ENCODE data around the gene SMAD9.

Gene SMAD9

DNA sequence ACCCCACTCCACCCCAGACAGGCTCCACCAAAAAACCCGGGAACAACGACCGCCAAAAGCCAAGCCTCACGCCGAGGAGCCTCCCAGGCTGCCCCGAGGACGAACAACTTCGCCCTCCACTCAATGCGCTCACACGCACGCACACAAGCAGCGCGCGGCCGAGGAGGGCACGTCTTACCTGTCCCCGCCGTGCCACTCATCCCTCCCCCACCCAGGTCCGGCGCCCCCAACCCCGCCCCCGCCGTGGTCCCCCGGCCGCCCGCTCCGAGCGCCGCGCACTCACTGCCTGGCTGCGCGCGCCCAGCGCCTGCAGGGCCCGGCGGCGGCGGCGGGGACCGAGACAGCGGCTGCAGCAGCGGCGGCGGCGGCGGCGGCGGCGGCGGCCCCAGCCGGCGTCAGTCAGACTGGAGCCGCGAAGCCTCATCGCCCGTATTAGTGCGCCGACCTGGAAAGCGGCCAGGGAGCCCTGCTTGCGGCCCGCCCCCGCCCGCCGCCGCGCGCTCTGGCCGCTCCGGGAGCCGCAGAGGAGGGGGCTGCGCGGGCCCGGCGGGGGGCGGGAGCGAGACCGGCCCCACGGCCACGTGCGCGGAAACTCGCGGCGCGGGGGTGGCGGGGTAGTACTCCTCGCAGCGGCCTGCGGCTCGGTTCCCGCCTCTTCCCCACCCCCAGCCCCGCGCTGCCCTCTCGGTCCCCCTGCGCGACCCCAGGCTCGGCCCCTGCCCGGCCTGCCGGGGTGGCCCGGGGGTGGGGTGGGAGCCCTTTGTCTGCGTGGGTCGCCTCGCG, at the start of gene SMAD9:
Gene SMAD9 (minus strand): TSS at position 406 of the 783 bp plus-strand sequence. CDS start 40,549 bp downstream, outside the sequence.
- DNase-seq = no peak

DNA sequence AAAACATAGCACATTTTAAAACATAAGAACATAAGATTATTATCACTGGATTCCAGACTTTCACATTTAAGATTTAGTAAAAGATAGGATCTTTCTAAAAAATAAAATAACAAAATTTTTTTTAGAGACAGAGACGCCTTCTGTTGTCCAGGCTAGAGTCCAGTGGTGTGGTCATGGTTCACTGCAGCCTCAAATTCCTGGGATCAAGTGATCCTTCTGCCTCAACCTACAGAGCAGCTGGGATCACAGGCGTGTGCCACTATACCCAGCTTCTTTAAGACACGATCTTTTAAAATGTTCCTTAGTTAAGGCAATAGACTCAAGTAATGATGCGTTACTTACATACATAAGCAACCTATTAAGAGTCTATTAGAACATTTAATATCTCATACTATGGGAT, 46.4 kb upstream of the SMAD9 start:
- no peak for DNase-seq

DNA sequence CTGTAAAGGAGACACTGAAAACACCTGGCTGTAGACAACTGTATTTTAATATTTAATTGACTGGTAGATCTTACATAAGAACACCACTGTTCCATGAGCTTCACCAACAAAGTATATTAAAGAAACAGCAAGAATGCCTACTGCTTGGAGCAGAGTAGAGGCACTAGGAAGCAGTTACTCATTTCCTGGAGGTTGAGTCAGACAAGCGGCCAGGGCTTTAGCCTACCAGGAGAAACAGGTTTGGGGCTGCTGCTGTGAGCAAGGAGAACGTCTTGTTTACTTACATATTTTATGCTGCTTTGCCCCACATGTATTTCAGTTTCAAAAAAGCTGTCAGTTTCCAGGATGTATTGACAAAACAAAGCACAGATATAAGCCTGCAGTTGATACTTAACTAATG, 45.7 kb upstream of the SMAD9 start:
- DNase-seq = no peak

DNA sequence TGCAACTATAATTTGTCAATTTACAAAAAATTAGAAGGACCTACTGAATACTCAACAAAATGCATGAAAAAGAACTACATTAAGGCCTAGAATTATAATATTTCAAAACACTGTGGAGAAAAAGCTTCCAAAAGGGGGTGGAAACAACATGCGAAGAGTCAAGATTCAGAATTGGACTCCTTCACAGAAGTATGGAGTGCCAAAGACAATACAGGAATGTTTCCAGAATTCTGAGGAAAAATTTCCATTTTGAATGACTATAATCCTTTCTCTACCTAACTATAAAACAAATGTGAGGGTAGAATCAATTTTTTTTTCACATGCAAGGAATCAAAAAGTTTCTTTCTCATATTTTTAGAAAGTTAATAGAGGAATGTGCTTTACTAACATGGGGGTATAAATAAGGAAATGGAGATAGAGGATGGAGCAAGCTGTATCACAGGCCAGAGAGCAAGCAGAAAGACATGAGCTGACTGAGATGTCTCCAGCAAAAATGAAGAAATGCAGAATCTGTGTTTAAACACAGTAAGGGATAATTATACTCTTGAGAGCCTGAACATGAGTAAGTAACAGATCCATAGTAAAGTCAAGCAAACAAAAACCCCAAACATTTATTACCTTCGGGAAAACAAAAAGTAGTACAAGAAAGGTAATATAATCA, 39.5 kb upstream of the SMAD9 start:
- DNase-seq = no peak

DNA sequence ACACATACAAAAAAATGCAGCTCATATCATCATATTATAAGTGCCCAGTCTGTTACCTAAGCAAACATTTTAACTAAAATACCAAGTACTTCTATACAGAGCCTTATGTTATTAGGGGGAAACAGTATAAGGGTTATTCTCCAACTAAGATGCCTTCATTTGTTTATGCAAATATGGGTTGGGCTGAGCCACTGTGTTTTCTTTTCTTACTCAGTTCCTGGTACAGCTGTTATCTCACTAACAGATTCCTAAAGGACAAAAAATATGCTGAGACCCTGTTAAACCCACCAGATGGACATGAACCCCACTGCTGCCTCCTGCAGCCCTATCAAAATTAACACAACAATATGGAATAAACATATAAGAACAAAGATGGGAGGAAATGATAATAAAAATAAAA, 34.5 kb upstream of the SMAD9 start:
- DNase-seq = no peak

DNA sequence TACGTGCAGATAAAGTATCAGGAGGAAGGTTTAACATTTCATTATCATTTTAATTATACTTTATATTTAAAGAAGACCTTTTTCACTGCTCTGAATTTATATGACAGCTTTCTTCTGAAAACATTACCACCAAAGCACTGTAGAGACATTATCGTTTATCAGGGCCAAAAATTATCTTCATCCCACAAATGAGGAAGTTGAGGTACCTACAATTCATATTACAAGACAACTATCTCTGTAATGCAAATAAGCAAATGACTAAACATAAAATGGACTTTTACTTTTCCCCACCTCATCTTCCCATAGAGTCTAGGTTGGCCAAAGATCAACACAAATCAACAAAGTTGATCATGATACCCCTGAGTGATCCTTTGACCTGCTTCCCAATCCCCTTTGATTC, 30.9 kb upstream of the SMAD9 start:
- no peak for DNase-seq

DNA sequence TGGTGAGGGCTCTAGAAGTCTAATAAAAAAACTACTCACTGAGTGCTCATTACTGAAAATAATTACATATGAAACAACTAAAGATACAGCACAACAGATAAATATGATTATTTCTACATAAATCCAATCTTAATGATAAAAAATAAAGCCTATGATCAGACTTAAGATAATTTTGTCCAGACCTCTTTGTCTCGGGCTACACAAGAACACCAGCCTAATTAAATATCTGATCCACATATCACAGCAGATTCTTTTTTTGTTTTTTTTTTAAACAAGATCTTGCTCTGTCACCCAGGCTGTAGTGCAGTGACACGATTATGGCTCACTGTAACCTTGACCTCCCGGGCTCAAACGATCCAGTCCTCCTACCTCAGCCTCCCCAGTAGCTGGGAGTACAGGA, 30.3 kb upstream of the SMAD9 start:
- DNase-seq = no peak

DNA sequence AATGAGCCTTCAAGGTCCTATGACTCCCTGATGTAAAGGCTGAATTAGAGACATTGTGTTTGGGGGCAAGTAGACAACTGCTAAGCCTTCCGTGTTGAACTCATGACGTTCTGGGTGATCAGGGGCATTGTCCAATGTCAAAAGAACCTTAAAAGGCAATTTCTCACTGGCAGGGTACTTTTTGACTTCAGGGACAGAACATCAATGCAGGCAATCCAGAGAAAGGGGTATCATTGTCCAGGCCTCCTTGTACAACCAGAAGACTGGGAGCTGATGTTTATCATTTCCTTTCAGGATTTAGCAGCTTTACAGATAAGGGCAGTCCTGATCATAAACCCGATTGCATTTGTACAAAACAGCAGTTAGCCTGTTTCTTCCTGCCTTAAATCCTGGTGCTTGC, 25.0 kb upstream of the SMAD9 start:
- no peak for DNase-seq

DNA sequence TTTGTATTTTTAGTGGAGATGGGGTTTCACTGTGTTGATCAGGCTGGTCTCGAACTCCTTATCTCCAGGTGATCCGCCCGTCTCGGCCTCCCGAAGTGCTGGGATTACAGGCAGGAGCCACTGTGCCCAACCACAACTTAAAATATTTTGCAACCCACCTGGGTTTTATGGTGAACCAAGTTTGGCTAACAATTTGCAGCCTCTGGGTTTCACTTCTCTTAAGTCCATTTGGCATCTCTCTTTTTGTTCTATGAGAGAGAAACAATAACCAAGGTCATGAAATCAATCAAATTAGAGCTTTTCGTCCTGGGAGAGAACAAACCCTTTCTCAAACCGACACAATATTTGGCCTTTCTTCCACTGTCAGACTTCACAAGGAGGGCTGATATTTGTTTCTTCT, 5.6 kb upstream of the SMAD9 start:
- DNase-seq = no peak

DNA sequence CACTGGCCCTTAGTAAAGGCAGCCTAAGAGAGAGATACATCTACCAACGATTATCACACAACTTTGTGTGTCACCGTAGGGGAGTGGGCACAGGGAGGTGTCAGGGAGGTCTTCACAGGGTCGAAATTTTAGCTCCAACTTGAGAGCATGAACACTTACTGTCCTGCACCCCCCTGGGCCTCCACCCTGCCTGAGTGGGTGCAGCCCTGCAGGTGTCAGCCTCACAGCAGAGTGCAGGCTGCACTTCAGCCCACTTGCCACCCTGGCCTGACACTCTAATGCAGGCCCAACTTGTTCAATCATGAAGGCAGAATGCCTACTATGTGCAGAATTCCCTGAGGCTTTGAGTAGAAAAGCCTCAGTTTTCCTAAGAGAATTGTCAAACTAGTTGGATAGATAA, 4.0 kb upstream of the SMAD9 start:
- DNase-seq = no peak

DNA sequence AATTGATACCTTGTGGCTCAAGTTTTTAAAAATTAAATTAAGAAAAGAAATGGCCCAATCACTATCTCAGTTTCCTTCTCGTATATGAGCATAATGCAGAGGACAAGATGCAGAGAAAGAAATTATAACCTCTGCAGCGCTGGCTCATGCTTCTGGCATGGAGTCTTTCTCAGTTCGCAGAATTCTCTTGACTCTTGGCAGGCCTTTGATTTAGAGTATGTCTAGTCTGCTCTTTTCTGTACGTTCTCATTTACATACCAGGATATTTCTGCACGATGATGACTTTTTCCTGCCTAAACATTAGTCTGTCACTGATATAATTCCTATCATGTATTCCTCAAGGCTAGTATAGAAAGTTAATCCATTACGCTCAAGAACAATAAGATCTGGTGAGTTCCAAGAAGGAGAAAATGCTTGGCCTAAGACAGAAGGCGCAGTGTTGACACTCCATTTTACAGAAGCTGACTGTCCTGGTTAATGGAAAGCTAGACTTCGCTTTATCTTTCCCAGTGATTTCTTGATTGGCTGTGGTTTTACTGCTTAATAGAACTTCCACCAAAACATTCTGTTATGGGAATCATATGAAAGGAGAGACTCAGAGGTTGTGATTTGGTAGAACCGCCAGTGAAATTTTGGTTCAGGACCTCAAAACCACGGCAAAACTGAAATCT, 1.7 kb upstream of the SMAD9 start:
- no peak for DNase-seq

DNA sequence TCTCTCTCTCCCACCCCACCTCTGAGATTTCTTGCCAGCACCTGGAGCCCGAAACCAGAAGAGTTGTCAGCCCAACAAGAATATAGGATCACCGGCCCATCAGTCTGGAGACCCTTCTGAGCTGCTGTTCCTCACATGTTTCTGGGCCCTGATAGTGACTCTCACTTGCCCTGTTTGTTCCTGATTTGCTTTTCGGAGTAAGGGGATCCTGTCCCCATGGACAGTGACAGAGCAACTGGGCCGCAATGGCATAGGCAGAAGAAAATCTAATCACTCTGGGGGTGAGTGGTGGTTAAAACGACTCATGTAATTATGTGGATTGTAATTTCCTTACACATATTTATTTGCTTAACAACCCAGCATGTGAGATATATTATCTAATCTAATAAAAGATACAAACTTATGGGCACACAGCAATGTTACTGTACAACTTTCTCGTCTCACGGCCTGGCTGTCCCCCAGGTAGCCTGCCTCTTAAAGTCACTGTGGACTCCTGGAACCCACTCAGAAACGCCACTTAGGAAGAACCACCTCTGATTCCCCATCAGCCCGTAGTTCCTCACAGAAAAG, 663 bp upstream of the SMAD9 start:
- no peak for DNase-seq

DNA sequence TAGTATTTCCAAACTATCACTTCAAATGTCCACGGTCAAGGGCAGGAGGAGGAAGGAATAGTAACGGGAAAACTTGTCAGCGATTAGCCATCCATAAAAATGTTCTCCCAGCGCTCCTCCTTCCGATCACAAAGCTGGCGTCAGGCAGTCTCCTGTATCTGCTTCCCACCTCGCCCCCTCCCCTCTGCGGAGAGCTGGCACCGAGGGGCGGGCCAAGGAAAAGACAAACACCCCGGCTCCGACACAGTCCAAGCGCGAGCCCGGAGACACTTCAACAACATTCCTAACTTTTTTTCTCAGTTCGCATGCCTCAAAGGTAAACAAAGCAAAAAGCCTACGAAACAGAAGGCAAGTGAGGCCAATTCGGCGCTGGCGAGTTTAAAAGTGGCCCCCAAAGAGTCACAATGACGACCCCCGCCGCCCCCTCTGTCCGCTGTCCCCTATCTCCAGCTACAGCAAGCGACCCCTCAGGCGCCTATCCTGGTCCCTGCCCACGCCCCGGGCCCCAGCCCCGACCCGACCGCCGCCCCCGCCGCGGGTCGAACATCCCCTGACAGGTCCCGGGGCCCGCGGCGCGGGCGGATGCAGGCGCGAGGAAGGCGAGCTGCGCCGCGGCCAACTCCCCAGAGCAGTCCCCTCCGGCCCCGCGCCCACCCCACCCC, 736 bp downstream of the SMAD9 start:
- no peak for DNase-seq

DNA sequence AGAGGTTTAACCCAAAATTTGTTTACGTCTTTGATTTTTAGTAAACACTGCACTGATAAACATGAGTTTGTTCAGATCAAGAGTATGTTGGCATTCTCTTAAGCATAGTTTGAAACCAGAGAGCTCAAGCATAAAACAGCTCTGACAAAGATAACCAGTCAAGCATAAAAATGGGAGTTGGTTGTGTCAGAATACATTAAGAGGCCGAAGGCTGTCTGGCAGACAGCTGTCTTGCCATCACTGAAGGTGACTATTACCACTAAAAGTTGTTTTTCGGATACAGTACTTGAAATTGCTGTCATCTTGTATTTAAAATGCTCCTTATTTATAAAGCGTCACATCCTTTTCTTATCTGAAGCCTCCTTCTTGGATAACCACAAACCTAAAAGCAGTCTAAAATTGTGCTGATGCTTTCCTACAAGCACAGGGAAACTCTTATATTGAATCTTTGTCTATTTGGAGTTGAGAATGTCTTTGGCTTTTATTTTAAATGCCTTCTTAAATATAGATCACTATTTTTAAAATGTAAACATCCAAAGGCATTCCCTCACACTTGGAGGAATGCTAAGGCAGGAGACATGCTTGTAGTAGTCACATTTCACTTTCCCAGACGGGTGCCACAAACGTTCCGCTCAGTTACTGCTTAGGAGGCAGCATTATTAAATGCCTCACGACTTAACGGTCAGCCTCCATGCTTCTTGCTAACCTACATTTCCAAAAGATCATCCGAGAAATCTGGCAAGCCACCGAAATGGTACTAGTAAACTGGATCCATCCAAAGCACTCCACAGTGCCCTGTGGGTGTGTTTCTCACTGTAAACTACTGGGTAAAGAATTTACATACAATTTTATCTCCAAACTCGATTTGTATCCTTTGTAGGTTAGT, 1.5 kb downstream of the SMAD9 start:
- no peak for DNase-seq

DNA sequence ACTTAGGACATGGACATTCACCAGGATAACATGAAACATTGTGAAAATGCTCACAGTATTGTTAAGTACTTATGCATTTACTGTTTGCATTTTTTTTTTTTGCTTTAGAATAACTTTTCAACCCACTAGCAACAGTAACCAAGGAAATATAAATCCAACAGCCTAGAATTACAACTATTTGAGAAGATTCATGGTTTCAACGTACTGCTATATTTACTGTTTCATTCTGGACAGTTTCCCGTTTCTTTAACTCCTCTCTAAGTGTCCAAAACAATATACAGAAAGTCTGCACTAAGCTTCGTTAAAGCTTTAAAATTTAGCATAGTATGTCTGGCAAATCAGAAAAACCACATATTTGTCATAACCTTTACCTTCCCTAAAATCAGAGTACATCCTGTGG, 2.7 kb downstream of the SMAD9 start:
- no peak for DNase-seq

DNA sequence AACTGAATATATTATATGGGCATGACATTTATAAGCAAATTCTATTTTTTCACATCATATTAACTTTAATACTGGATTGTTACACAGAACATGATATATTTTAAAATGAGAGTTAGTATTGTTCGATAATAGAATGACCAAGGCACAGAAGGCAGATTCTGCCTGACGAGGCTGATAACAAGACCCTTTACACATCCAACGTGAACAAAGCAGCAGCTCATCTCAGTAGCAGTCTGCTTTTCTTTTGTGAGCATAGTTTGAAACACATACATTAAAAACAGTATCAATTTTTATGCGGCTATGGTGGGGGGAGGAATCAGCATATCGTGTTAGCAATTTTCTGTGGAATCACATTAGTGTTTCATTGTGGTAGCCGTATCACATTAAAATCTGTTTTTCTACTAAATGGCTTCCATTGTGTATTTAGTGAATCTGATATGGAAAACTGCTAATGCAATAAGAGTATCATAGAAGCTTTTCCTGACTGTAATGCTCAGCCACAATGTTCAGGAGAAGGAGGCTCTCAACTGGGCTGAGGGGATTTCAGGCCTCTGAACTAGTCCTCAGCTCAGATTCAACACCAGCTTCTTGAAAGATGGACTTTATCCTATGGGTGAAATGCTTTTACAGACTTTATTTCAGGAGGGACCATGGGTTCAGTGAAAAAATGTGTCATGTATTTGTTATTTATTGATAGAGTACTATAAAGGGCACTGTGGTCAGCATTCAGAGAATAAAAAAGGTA, 4.0 kb downstream of the SMAD9 start:
- DNase-seq = no peak

DNA sequence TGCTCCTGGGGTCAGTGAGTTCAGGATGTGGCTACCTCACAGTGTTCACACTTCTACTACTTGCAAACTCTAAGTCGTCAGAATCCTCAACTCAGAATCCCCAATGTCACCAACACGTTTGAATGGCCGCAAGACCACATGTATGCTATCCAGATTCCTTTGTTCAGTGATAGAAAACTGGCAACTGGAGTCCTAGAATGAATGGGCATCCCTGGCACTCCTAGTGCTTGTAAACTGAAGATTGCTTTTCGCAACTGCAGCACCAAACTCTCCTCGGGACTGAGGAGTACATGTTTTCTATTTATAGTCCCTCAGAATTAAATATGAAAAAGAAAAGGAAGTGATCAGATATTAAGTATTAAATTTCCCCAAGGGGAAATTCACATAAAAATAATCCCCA, 4.9 kb downstream of the SMAD9 start:
- DNase-seq = no peak

DNA sequence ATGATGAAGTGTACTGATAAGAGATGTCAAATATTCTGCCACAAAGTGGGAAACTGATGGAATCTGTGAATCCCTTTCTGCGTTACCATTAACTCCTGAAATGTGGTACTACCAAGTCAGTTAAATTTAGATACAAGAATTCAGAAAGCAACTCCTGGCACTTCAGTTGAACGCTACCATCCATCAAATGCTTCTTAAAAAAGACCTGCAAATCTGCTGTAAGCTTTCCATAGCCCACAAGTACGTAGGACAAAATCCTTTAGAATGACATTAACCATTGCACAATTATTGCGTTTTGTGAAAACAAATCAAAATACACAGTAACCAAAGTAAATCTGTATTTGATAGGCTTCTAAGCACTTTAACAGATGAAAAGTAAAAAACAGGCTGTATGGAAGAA, 5.4 kb downstream of the SMAD9 start:
- no peak for DNase-seq

DNA sequence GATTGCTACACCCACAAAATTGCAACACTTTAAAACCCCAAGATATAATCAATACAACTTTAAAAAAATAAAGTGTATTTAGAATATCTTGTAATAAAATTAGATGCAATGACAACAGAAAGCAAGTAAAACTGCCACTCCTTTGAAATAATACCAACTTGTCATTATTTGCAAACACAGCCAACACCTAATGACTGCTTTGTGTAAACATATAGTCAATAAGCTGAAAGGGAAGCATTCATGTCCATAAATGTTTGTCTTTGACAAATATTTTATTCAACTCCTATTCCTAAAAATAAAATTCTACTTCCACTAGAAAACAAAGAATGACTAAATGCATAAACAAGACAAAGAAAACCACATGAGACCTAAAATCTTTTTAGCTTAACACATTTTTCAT, 6.6 kb downstream of the SMAD9 start:
- DNase-seq = no peak

DNA sequence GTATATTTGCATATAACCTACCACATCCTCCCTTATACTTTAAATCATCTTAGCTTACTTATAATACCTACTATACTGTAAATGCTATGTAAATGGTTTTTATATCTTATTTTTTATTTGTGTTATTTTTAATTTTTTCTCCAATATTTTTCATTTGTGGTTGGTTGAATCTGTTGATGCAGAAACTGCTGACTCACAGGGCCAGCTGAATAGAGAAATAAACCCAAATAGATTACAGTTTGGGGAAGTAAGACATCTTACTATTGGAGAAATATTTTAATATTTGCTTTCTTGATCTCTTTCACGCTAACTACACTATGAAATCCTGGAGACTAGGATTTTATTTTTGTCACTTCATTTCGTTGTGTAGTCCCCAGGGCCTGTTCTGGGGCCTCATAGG, 7.1 kb downstream of the SMAD9 start:
- DNase-seq = no peak

DNA sequence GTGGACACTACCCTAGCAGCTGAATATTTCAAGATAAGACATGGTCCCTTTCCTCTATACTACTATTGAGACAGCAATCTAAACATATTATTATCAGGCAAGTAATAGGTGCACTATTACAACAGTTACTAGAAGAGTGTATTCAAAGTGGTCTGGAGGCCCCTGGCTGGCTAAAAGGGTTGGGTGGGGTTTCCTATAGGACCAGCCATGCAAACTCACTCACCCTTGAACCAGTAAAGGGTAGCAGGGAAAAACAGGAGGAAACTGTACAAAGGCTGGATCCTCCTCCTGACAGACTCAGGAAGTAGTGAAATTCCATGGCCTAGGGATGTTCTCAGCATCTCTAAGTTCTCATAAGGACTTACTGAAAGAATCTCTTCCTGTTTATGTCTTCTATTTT, 7.7 kb downstream of the SMAD9 start:
- no peak for DNase-seq

DNA sequence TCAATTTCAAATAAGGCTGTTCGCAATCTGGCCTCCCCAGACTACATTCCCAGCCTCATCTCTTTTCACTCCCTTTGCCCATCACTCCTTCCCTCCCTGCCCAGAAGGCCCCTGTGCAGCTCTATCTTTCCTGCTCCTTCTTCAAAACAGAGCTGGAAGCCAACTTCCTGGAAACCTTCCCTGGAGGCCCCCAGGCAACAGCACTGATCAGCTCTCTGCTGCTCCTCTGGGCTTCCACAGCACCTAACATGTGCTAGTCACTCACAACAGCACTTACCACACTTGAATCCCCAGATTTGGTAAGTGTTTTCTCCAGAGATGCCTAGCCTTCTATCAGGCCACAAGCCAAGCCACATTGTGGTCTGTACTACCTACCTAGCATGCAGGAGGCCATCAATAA, 9.5 kb downstream of the SMAD9 start:
- DNase-seq = no peak

Data from activated CD4-positive, alpha-beta T cell treated with anti-CD3 and anti-CD28 coated beads for 4 hours (primary cell).